Midbrain (tissue), 1 donor: ENCODE data around the gene ZC3H8.

ENCODE experiments used
- DNase-seq: peaks from one replicate; lab custom pipeline; 2025; lab: John Stamatoyannopoulos, UW

Gene ZC3H8

GRCh38 chr2:112164876-112165275 lies 90.0 kb downstream of the ZC3H8 start:
- DNase-seq, result no peak

DNA sequence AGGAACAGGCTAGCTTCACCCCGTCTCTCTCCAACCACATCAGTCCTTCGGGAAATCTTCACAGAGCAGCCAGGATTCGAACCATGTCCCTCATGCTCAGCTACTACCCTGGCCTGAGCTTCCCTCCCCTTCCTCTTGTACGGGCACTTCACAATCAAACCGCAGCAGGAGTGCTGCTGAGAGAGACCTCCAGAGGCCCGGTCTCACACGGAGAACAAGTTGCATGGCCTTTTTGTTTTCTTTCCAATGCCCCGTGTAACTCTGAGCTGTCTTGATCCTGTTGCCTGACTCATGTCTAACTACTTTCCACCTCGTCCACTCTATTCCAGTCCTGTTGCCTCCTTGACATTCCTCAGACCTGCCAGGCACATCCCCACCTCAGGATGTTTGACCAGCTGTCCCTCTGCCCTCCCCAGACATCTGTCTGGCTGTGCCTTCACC lies 91.3 kb downstream of the ZC3H8 start:
- DNase-seq, result no peak

- no peak for DNase-seq
Measured at GRCh38 chr2:112162956-112163355, 91.9 kb downstream of the ZC3H8 start.

GRCh38 chr2:112162341-112162740 lies 92.5 kb downstream of the ZC3H8 start:
- no peak for DNase-seq
